SIG-M5 (cell line): ENCODE results near the gene NRBP1.
"Not testable (repeated sequence)": the region's sequence is repeated elsewhere in the genome, so short reads cannot be mapped to it uniquely, and the experiment has no call there.

Source experiments
- DNase-seq: peaks from one replicate; lab custom pipeline; 2025; lab: John Stamatoyannopoulos, UW

NRBP1 gene

GRCh38 chr2:27421660-27422250 lies 6.7 kb upstream of the NRBP1 start:
- DNase-seq, result no peak

DNA sequence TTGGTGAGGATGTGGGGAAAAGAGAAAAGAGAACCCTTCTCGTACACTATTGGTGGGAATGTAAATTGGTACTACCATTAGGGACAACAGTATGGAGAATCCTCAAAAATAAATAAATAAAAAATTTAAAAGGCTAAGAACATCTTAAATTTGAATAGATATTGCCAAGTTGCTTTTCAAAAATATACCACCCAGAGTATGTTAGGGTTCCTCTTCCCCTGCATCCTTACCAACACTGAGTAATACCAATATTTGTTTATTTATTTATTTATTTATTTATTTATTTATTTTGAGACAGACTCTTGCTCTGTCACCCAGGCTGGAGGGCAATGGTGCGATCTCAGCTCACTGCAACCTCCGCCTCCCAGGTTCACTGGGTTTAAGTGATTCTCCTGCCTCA lies 5.5 kb upstream of the NRBP1 start:
- DNase-seq, result no peak

- not testable (repeated sequence) for DNase-seq
Observed at GRCh38 chr2:27425039-27425438, 3.4 kb upstream of the NRBP1 start.

- DNase-seq, result no peak
Observed at GRCh38 chr2:27427863-27428212, 593 bp upstream of the NRBP1 start.

DNA sequence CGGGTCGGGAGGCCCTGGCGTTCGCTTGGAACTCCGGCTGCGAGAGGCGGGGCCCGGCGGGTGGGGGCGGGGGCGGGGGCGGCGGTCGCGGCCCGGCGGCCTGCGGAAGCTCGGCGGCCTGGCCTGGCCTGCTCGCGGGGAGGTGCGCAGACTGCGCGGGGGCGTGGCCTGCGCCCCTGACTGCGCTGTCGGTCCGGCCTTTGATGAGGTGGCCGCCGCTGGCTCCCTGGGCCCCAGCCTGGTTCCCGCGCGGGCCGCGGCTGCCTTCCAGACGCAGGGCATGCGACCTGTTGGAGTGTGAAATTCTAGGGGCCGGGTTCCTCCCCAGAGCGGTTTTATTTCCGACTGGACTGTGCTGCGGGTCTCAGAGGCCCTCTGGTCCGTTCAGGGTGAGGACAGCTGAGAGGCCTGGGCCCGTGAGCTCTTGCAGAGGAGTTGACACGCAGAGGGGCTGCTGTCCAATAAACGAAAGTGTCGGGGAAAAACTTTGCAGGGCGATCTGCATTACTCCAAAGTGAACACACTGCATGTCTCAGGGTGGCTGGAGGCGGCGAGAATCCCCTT lies 629 bp downstream of the NRBP1 start:
- DNase-seq, result no peak

GRCh38 chr2:27431395-27431794 lies 3.0 kb downstream of the NRBP1 start:
- DNase-seq, result no peak

DNA sequence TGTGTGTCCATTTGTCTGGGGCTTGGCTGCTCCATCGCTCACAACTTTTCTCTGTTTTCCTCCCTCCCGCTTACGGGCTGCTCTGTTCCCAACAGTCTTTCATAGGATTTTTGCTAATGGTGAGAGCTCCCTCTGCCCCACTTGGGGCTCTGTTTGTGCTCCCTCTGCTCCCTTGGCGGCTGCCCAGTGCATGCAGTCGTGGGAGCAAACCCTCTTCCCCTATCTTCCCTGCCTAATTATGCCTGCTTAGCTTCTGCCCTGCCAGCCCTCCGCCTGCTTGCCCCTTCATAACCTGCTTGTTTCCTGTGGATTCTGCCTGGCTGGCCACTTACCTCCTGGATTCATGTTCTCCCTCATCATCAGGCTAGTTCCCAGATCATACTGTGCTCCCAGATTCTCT lies 7.2 kb downstream of the NRBP1 start:
- DNase-seq, result no peak

DNA sequence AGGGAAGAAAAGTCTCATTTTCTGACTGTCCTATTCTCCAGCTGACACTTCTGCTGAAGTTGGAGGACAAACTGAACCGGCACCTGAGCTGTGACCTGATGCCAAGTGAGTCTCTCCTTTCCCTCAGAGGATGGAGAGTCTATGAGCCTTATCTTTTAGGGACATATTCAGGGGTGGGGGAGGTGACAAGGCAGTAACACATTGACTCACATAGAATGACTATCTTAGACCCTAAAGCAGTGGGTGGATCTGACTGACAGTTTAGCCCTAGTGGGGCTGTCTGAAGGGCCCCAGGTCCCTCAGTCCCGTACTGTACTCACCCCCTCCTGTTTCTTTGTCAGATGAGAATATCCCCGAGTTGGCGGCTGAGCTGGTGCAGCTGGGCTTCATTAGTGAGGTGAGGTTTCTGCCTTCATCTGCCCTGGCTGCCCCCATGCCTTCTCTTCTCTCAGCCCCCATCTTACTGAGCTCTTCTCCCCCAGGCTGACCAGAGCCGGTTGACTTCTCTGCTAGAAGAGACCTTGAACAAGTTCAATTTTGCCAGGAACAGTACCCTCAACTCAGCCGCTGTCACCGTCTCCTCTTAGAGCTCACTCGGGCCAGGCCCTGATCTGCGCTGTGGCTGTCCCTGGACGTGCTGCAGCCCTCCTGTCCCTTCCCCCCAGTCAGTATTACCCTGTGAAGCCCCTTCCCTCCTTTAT lies 12.9 kb downstream of the NRBP1 start:
- no peak for DNase-seq

DNA sequence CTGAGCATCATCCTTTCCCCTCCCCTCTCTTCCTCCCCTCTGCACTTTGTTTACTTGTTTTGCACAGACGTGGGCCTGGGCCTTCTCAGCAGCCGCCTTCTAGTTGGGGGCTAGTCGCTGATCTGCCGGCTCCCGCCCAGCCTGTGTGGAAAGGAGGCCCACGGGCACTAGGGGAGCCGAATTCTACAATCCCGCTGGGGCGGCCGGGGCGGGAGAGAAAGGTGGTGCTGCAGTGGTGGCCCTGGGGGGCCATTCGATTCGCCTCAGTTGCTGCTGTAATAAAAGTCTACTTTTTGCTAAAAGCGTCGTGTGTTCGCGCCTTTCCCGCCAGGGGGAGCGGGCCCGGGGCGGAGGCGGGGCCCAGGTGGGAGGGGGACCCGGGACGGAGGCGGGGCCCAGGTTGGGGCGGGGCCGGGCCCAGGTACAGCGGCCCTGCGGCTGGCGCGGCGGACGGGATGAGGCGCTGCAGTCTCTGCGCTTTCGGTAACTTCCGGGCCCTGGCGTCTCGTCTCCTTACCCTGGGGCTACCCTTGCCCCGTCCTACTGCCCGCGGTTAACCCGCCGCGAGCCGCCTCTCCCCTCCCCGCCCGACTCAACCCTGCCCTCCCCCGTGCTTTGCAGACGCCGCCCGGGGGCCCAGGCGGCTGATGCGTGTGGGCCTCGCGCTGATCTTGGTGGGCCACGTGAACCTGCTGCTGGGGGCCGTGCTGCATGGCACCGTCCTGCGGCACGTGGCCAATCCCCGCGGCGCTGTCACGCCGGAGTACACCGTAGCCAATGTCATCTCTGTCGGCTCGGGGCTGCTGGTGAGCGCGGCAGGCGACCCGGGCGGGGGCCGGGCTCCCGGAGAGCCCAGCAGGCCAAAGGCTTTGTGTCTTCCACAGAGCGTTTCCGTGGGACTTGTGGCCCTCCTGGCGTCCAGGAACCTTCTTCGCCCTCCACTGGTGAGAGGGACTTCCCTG lies 13.8 kb downstream of the NRBP1 start, which contains the start of gene KRTCAP3:
TSS of gene KRTCAP3 (plus strand) at position 424 of the 962 bp plus-strand sequence. CDS start at position 456, 32 bp downstream.
- DNase-seq, result no peak

- DNase-seq, result no peak
Observed at GRCh38 chr2:27442920-27443282, 14.5 kb downstream of the NRBP1 start.

- no peak for DNase-seq
Observed at GRCh38 chr2:27445155-27445554, 16.7 kb downstream of the NRBP1 start.

DNA sequence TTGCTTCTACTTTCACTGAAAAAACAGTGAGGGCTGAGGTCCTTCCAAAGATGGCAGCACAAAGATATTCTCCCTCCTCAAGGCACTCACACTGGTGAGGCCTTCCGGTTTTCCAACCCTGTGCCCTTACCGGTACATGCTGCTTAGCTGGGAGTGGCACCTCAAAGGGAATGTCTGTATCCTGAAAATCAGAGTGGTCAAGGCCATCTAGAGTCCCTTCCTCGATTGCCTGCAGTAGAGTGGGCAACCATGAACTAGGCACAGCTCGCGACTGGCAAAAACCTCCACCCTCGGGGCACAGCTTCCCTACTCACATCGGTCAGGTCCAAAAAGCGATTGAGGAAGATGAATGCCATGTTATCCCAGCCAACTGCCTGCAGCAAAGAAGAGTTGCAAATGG lies 17.2 kb downstream of the NRBP1 start:
- DNase-seq, result no peak

DNA sequence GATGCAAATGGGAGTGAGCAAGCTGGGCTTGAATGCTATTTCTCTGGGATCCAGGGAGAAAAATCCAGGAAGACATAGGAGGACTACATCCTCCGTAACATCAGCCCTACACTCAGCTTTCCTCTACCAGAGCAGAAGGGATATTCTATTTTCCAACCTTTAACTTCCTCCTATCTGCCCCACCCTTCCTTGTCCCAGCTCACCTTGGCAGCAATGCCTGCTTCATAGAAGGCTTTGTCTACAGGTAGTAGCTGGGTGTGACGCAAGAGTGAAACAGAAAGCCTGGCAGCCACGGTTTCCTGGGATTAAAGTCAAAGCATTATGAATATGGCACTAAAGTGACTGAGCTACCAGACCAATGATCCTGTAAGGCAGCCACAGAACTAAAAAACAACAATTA lies 17.6 kb downstream of the NRBP1 start:
- no peak for DNase-seq

GRCh38 chr2:27448381-27448780 lies 19.9 kb downstream of the NRBP1 start:
- no peak for DNase-seq

DNA sequence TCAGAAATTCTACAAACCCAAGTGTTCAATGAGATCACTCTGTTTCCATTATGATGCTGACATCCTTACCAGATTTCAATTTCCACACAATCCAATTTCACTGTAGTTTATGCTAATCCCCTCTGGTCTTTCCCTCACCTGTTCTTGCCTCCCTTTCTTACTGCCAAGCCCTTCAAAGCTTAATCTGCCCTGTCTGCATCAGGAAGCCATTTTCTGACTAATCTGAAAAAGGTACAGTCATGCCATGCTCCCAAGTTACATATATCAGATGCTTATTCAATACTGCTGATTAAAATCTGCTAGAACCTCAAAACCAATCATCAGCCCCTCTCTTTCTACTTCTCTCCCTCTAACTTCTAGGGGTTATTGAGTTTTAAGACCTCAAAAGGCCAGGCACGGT lies 22.7 kb downstream of the NRBP1 start:
- no peak for DNase-seq

GRCh38 chr2:27453968-27454367 lies 25.5 kb downstream of the NRBP1 start:
- DNase-seq, result no peak

DNA sequence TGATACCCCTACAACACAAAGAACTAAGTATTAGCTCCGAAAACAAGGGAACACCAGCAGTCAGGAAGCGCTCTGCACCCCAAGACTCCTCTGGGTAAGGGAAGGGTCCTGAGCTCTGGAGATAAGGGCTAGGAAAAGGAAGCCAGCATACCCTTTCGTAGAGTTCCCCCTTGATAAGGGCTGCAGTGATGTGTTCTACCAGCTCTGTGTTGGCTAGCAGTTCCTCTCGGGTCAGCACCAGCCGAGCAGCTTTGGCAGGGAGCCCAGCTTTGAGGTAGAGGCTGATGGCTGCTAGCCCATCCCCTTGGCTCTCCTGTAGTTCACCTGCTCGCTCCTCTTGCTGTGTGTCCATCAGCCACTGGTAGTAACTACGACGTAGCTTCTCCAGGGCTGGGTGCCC lies 32.7 kb downstream of the NRBP1 start:
- DNase-seq, result no peak

DNA sequence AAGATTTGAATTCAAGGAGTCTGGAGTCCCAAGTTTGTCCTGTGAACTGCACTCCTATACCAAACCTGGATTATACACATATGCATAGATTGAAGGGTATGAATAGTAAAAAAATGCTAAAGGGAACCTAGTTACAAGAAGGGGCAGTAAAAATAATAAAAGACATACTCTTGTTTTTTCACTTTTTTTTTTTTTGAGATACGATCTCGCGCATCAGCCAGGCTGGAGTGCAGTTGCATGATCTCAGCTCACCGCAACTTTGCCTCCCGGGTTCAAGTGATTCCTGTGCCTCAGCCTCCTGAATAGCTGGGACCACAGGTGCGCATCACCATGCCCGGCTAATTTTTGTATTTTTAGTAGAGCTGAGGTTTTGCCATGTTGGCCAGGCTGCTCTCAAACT lies 36.0 kb downstream of the NRBP1 start:
- no peak for DNase-seq

DNA sequence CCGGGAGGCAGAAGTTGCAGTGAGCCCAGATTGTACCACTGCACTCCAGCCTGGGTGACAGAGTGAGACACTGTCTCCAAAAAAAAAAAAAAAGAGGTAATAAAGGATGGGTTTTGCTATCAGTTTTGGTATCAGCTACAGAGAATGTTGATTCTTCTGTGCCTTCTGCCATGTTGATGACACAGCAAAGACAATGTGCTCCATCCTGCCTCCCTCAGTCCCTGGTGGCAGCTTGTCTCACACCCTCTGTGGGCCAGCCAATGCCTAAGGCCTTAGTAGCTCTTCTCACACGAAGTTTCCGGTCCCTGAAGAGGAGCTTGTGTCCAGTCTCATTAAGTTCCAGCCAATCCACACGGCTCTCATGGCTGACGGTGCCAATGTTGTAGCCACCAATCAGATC lies 43.5 kb downstream of the NRBP1 start:
- DNase-seq, result no peak

GRCh38 chr2:27485496-27485895 lies 57.1 kb downstream of the NRBP1 start:
- DNase-seq, result no peak

DNA sequence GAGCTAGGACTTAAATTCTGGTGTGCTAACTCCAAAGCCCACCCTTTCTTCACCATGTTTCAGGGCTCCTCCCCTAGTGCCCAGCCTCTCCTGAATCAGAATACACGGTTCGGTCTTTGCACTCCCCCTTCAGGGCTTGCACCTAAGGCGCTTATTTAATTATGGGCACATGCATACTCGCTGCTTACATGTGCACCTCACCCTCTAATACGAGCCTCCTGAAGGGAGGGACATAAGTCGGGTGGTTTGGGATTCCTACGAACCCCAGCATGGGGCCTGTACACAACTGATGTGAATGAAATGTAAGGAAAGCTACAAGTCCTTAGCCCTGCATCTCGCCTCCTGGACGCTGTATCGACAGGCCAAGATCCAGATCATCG lies 60.7 kb downstream of the NRBP1 start:
- no peak for DNase-seq

- DNase-seq, result peak; percentile 99
Observed at GRCh38 chr2:27489498-27490397, 61.3 kb downstream of the NRBP1 start, which contains the start of gene IFT172. Gene IFT172, minus strand, starts transcription at chr2:27489743. Its CDS starts 90 bp downstream, at chr2:27489653.
